Suprapubic skin (tissue), 4 donors: Measurements from ENCODE around the gene CORO1A.

Source experiments
- CTCF ChIP-seq, 2 donors: fragments of 200-600 bp in 1 of 2; fragments of 450-650 bp in 1 of 2; sonication (generic) in 1 of 2; IDR thresholded peaks; one replicate each; pipeline ENCODE4 v1.5.1; 2016 to 2019; ENCODE audit warnings: antibody characterized with exemption in 2 of 2, mild to moderate bottlenecking in 1 of 2, moderate library complexity in 1 of 2
- EP300 ChIP-seq: sonication (generic); formaldehyde crosslinking; IDR thresholded peaks from one replicate; pipeline ENCODE4 v1.6.1; 2017; ENCODE audit warnings: antibody characterized with exemption
- POLR2A ChIP-seq, 2 donors: fragments of 450-650 bp; IDR thresholded peaks; one replicate each; pipeline ENCODE4 v1.6.1; 2017; ENCODE audit warnings: antibody characterized with exemption in 2 of 2, mild to moderate bottlenecking in 2 of 2, moderate library complexity in 2 of 2
- POLR2AphosphoS5 ChIP-seq, 3 donors: sonication (generic); formaldehyde crosslinking; IDR thresholded peaks; one replicate each; pipeline ENCODE4 v1.6.1; 2017; ENCODE audit warnings: antibody characterized with exemption in 3 of 3

GRCh38 chr16:30187971-30188561 is 4.7 kb downstream of the CORO1A start:
- no peak for TF ChIP-seq CTCF (IDR thresholded peaks at IDR 0.05)
- no peak for TF ChIP-seq POLR2AphosphoS5 (IDR thresholded peaks at IDR 0.05)
- no peak for TF ChIP-seq POLR2A (IDR thresholded peaks at IDR 0.05)
- no peak for TF ChIP-seq EP300
